ENCODE results near the gene TRAPPC8. TPM values are rescaled to one million over a fixed set of nuclear protein-coding genes. Genes with fewer than 3 reads are reported as not detected.

TRAPPC8 gene
- total RNA-seq, 4 donors from 2014 or later, result 43.7 to 58.6 (median 48.3) TPM

DNA sequence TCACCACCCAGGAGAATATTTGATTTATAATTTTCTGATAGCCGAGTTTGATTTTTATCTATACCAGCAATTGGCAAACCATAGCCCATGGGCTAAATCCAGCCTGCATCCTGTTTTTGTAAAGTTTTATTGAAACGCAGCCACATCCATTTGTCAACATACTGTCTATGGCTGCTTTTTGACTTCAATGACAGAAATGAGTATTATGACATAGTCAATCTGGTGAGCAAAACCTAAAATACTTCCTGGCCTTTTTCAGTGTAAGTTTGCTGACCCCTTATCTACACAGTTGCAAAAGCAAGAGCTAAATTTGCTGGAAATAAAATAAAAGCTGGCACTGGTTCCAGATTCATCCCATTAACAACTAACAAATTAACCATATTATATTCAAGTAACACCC is 102.4 kb downstream of the TRAPPC8 start:
- TF ChIP-seq, protein P1, sequence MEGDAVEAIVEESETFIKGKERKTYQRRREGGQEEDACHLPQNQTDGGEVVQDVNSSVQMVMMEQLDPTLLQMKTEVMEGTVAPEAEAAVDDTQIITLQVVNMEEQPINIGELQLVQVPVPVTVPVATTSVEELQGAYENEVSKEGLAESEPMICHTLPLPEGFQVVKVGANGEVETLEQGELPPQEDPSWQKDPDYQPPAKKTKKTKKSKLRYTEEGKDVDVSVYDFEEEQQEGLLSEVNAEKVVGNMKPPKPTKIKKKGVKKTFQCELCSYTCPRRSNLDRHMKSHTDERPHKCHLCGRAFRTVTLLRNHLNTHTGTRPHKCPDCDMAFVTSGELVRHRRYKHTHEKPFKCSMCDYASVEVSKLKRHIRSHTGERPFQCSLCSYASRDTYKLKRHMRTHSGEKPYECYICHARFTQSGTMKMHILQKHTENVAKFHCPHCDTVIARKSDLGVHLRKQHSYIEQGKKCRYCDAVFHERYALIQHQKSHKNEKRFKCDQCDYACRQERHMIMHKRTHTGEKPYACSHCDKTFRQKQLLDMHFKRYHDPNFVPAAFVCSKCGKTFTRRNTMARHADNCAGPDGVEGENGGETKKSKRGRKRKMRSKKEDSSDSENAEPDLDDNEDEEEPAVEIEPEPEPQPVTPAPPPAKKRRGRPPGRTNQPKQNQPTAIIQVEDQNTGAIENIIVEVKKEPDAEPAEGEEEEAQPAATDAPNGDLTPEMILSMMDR (IDR thresholded peaks at IDR 0.05), result no peak
- no peak for TF ChIP-seq POLR2A (IDR thresholded peaks at IDR 0.05)
- Histone ChIP-seq H3K36me3 (peaks cover 0 to 67% (median 3%) of the 10 kb centered on the region in 3 donors), H3K4me1 (no peaks in the 10 kb centered on the region), H3K27me3 (no peaks in the 10 kb centered on the region), H3K27ac (no peak overlapping the region), H3K4me3 (no peak overlapping the region), H3K9me3 (no peaks in the 10 kb centered on the region)
- DNase-seq, result no peak

DNA sequence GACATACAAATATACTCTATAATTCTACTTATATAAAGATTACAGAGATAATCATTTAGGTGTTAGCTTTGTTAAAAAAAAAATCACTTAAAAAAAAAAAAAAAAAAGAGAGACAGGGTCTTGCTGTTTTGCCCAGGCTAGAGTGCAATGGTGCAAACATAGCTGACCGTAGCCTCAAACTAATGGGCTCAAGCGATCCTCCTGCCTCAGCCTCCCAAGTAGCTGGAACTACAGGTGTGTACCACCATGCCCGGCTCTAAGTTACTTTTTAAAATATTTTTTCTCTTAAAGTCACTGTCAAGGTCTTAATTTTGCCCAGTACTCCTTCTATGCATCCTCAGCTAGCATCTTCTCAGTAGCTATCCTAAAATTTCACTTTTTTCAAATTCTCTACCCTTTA is 105.0 kb downstream of the TRAPPC8 start:
- Histone ChIP-seq H3K4me1 (no peaks in the 10 kb centered on the region), H3K4me3 (no peak overlapping the region)
- TF ChIP-seq, protein P1 (IDR thresholded peaks at IDR 0.05), result no peak
- no peak for TF ChIP-seq POLR2A (IDR thresholded peaks at IDR 0.05)

DNA sequence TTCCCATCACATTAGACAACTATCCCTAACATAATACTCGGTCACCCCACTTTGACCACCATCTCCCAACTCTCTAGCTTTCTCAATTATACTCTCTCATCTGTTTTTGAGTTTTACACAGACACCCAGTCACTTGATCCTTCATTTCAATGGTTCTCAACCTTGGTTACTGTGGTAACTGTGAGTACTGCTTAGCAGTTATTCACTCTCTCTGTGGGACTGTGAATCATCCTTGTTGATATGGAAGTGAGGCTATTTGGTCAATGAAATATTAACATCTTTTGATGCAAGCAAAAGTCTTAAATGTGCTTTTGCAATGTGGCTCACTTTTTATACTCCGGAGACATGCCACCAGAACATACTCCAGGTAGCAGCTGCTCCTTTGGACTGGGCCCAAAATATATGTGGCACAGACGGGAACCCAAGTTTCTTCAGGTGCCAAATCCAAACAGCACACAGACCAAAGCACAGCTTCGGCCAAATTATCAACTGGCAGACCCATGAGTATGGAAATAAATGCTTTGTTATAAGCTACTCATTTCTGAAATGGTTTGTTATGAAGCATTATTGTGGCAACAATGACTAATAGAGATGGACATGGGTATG is 107.3 kb downstream of the TRAPPC8 start:
- Histone ChIP-seq H3K27ac (no peak overlapping the region), H3K4me1 (no peaks in the 10 kb centered on the region), H3K9me3 (no peaks in the 10 kb centered on the region), H3K27me3 (no peaks in the 10 kb centered on the region), H3K4me3 (no peak overlapping the region), H3K36me3 (peaks cover 0 to 74% (median 3%) of the 10 kb centered on the region in 3 donors)
- no peak for TF ChIP-seq POLR2A (IDR thresholded peaks at IDR 0.05)
- TF ChIP-seq, protein P1 (IDR thresholded peaks at IDR 0.05), result no peak
- no peak for DNase-seq

More for the DNA sequence above, 105.0 kb downstream of the TRAPPC8 start:
- no peak for DNase-seq
- Histone ChIP-seq H3K27me3 (no peaks in the 10 kb centered on the region), H3K27ac (no peak overlapping the region), H3K9me3 (no peaks in the 10 kb centered on the region), H3K36me3 (peaks cover 0 to 72% (median 3%) of the 10 kb centered on the region in 3 donors)

DNA sequence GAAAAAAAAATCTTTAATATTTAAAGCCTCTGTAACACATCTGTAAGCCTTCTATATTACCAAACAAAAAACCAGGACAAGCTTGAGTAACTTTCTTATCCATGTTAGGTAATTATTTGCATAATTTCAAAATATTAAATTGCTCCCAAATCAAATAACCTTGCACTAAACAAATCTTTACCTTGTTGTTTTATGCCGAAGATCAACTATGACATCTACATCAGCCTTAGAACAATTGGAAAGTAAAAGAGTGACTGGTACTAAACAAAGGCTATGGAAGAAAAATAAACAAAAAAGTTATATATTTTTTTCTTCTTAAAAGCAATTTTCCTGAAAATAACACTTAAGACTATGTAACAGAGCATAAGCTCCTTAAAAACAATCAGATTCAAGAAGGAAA is 111.0 kb downstream of the TRAPPC8 start:
- H3K4me3 ChIP-seq, result no peak overlapping the region
- H3K27ac ChIP-seq, result no peak overlapping the region
- H3K27me3 ChIP-seq, result no peaks in the 10 kb centered on the region
- TF ChIP-seq POLR2A (IDR thresholded peaks at IDR 0.05), result no peak
- TF ChIP-seq, protein P1 (IDR thresholded peaks at IDR 0.05), result no peak
- no peaks in the 10 kb centered on the region for H3K9me3 ChIP-seq
- DNase-seq, result no peak
- no peaks in the 10 kb centered on the region for H3K4me1 ChIP-seq
- peaks cover 0 to 69% (median 0%) of the 10 kb centered on the region in 3 donors for H3K36me3 ChIP-seq

DNA sequence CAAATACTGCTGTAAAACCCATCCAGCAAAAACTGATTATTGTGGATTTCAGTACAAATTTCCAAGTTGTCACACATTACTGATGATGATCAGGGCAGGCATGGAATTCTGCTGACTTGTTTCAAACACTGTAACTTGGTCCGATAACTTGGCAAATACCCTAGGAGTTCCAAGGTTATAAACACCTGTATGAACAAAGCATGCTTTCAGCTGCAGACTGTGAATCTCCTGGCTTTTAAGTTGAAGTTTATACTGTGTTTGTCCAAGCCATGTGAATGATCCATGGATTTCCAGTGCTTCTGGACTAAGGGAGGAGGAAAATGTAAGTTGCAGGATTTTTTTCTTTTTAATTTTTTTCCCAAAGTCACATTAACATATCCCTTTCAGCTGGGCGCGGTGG is 112.2 kb downstream of the TRAPPC8 start:
- no peak for TF ChIP-seq POLR2A (IDR thresholded peaks at IDR 0.05)
- TF ChIP-seq, protein P1 (IDR thresholded peaks at IDR 0.05), result no peak

More for the DNA sequence above, 112.2 kb downstream of the TRAPPC8 start:
- Histone ChIP-seq H3K4me1 (no peaks in the 10 kb centered on the region), H3K9me3 (no peaks in the 10 kb centered on the region), H3K4me3 (no peak overlapping the region), H3K27me3 (no peaks in the 10 kb centered on the region), H3K27ac (no peak overlapping the region), H3K36me3 (peaks cover 0 to 57% (median 0%) of the 10 kb centered on the region in 3 donors)
- no peak for DNase-seq

All from Peyer's patch (tissue), 4 donors.